Heart left ventricle (tissue), 13 donors: Measurements from ENCODE around the gene MEI1.

Source experiments
- POLR2A ChIP-seq, 2 donors: fragments of 450-650 bp; IDR thresholded peaks; one replicate each; pipeline ENCODE4 v1.6.1; 2017; ENCODE audit warnings: antibody characterized with exemption in 2 of 2, mild to moderate bottlenecking in 2 of 2, moderate library complexity in 2 of 2
- TF ChIP-seq, protein P1 (sequence below), 12 donors: fragments of 200-600 bp; sonication (generic) in 4 of 12; IDR thresholded peaks; one replicate each; pipeline versions ENCODE4 v1.5.0 to v1.8.0; 2018 to 2022; ENCODE audit warnings: antibody characterized with exemption in 12 of 12, mild to moderate bottlenecking in 5 of 12
- donor health status: ischemic (EF 13 %, LVEDD 7.1; RV severe dilation, severe dysfunction).
- donor health status: DM: no; HTN: yes; CAD: no.
- donor health status: DM: no; HTN: no; CAD: no.
- donor health status: ischemic (EF 25% LVEDD 6.9; RV normal size, moderate dysfunction).
- donor health status: ischemic (EF 25% LVEDD 5.7; RV mildly dilated, moderate dysfunction).
- donor health status: ischemic (EF 35%, LVEDD 5.7; RV mildly dilated, moderate dysfunction).
- donor health status: nonischemic (EF 11% LVEDD 7.7; RV severe dilation, severe dysfunction).
- donor health status: DM: yes; HTN: yes; CAD: no.
- donor health status: PGD.
- donor health status: ischemic (EF 29% LVEDD 5.4; RV normal size, mild dysfunction).
- donor health status: nonischemic (EF 23%, LVEDD 6.1; RV moderate dilation, normal function).

- TF ChIP-seq, protein P1, sequence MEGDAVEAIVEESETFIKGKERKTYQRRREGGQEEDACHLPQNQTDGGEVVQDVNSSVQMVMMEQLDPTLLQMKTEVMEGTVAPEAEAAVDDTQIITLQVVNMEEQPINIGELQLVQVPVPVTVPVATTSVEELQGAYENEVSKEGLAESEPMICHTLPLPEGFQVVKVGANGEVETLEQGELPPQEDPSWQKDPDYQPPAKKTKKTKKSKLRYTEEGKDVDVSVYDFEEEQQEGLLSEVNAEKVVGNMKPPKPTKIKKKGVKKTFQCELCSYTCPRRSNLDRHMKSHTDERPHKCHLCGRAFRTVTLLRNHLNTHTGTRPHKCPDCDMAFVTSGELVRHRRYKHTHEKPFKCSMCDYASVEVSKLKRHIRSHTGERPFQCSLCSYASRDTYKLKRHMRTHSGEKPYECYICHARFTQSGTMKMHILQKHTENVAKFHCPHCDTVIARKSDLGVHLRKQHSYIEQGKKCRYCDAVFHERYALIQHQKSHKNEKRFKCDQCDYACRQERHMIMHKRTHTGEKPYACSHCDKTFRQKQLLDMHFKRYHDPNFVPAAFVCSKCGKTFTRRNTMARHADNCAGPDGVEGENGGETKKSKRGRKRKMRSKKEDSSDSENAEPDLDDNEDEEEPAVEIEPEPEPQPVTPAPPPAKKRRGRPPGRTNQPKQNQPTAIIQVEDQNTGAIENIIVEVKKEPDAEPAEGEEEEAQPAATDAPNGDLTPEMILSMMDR (IDR thresholded peaks at IDR 0.05), result no peak
- no peak for TF ChIP-seq POLR2A (IDR thresholded peaks at IDR 0.05)
Observed at GRCh38 chr22:41696703-41697102, 2.6 kb upstream of the MEI1 start.
